A549 (cell line): ENCODE results near the gene COL3A1. TPM values are rescaled to one million over a fixed set of nuclear protein-coding genes. Genes with fewer than 3 reads are reported as not detected.

Experiments used
- ATAC-seq, 2 experiments: fragments of 200-7000 bp in 1 of 2; fragments of >200 bp in 1 of 2; cut with Nextera tagmentation in 1 of 2; cut with Tn5 transposase in 1 of 2; 3 replicates each; pipeline versions ENCODE4 v1.8.0 to v1.9.1; 2018 to 2020; ENCODE audit warnings: mild to moderate bottlenecking in 1 of 2, moderate library complexity in 1 of 2
- CTCF ChIA-PET: fragments of 300-600 bp; sonication (Branson Sonifier 250); formaldehyde crosslinking; extraction: SDS; loops from one replicate; lab custom pipeline; 2021; ENCODE audit warnings: antibody characterized with exemption, inconsistent platforms; lab: Yijun Ruan, JAX
- POLR2A ChIA-PET: fragments of 350-600 bp; formaldehyde crosslinking; extraction: SDS; loops from one replicate; lab custom pipeline; 2021; ENCODE audit warnings: antibody characterized with exemption, inconsistent platforms; lab: Yijun Ruan, JAX
- DNase-seq, 2 experiments: peaks; one replicate each; pipeline versions ENCODE4 v3.0.0 to v3.0.0-alpha.2; 2011 to 2016; ENCODE audit warnings: low read depth in 1 of 2, low spot score in 1 of 2
- FAIRE-seq: peaks from 2 replicates; lab custom pipeline; 2011; peaks lifted over from hg19 to GRCh38; lab: Jason Lieb, UNC
- H3K27ac ChIP-seq, 2 experiments: fragments of >200 bp; sonication (Bioruptor Twin); formaldehyde crosslinking; 3 replicates each; pipeline ENCODE4 v1.5.1; 2016 to 2017
- H3K4me1 ChIP-seq: fragments of >200 bp; sonication (Bioruptor Twin); formaldehyde crosslinking; 3 replicates; pipeline ENCODE4 v1.6.1; 2016
- H3K4me2 ChIP-seq: fragments of >200 bp; sonication (Bioruptor Twin); formaldehyde crosslinking; 3 replicates; pipeline ENCODE4 v1.6.1; 2016
- H3K4me3 ChIP-seq: fragments of >200 bp; sonication (Bioruptor Twin); formaldehyde crosslinking; 3 replicates; pipeline ENCODE4 v1.5.1; 2016
- H3K9me3 ChIP-seq: fragments of >200 bp; sonication (Bioruptor Twin); formaldehyde crosslinking; 3 replicates; pipeline ENCODE4 v1.6.1; 2016
- CBX2 ChIP-seq: fragments of 200-600 bp; sonication (generic); IDR thresholded peaks from 2 replicates; pipeline ENCODE4 v1.6.1; 2016; ENCODE audit warnings: low read depth, mild to moderate bottlenecking, borderline replicate concordance
- CBX8 ChIP-seq: fragments of 200-600 bp; sonication (generic); IDR thresholded peaks from 2 replicates; pipeline ENCODE4 v1.6.1; 2016
- CHD4 ChIP-seq: fragments of 200-600 bp; sonication (generic); IDR thresholded peaks from 2 replicates; pipeline ENCODE4 v1.6.1; 2016; ENCODE audit warnings: antibody characterized with exemption, mild to moderate bottlenecking, borderline replicate concordance
- EHF ChIP-seq: fragments of 250-450 bp; sonication (Bioruptor Pico); IDR thresholded peaks from 2 replicates; pipeline ENCODE4 v1.5.0; 2020; ENCODE audit warnings: mild to moderate bottlenecking
- EHMT2 ChIP-seq: fragments of 200-600 bp; sonication (generic); IDR thresholded peaks from 2 replicates; pipeline ENCODE4 v1.6.1; 2016; ENCODE audit warnings: antibody characterized with exemption, low read depth, mild to moderate bottlenecking, moderate library complexity
- ESRRA ChIP-seq: fragments of 150-350 bp; IDR thresholded peaks from 2 replicates; pipeline ENCODE4 v1.6.1; 2014; ENCODE audit warnings: mild to moderate bottlenecking, low read length, borderline replicate concordance
- FOSL2 ChIP-seq, 2 experiments: fragments of 450-650 bp in 1 of 2; fragments of >200 bp in 1 of 2; sonication (Bioruptor Twin) in 1 of 2; formaldehyde crosslinking; IDR thresholded peaks; 2 replicates each; pipeline versions ENCODE4 v1.5.0 to v1.6.1; 2016 to 2020; ENCODE audit warnings: mild to moderate bottlenecking in 1 of 2, moderate library complexity in 1 of 2
- FOXS1 ChIP-seq: fragments of 250-450 bp; sonication (Bioruptor Pico); IDR thresholded peaks from 2 replicates; pipeline ENCODE4 v1.5.0; 2020; ENCODE audit warnings: mild to moderate bottlenecking, moderate library complexity
- GATA3 ChIP-seq: IDR thresholded peaks from 2 replicates; pipeline ENCODE4 v1.6.1; 2012; ENCODE audit warnings: borderline replicate concordance
- HDAC2 ChIP-seq: fragments of 200-600 bp; sonication (generic); IDR thresholded peaks from 2 replicates; pipeline ENCODE4 v1.6.1; 2016
- HOXB13 ChIP-seq: fragments of 250-450 bp; sonication (Bioruptor Pico); IDR thresholded peaks from 2 replicates; pipeline ENCODE4 v1.5.0; 2020; ENCODE audit warnings: low read depth, mild to moderate bottlenecking, moderate library complexity
- JUN ChIP-seq, 2 experiments: fragments of >200 bp; sonication (Bioruptor Twin); formaldehyde crosslinking; IDR thresholded peaks; 2 replicates in 1 of 2; 3 replicates in 1 of 2; pipeline ENCODE4 v1.6.1; 2016 to 2017
- MAX ChIP-seq: IDR thresholded peaks from 2 replicates; pipeline ENCODE4 v1.6.1; 2012
- MYC ChIP-seq: IDR thresholded peaks from 2 replicates; pipeline ENCODE4 v1.6.1; 2012; ENCODE audit warnings: mild to moderate bottlenecking, inconsistent platforms, low read length, improper control_type of control experiment, borderline replicate concordance
- NFE2L2 ChIP-seq: fragments of 150-350 bp; conservative IDR thresholded peaks from 2 replicates; pipeline ENCODE4 v1.6.1; 2014; ENCODE audit warnings: low read length
- NR3C1 ChIP-seq: fragments of >200 bp; sonication (Bioruptor Twin); formaldehyde crosslinking; IDR thresholded peaks from 3 replicates; pipeline ENCODE4 v1.6.1; 2017
- PHF8 ChIP-seq: fragments of 200-600 bp; sonication (generic); IDR thresholded peaks from 2 replicates; pipeline ENCODE4 v1.6.1; 2016; ENCODE audit warnings: low read depth, mild to moderate bottlenecking, antibody characterized with exemption, moderate library complexity, borderline replicate concordance
- POLR2A ChIP-seq: IDR thresholded peaks from 2 replicates; pipeline ENCODE4 v1.6.1; 2012; ENCODE audit warnings: mild to moderate bottlenecking, low read length
- REST ChIP-seq: fragments of 200-600 bp; sonication (generic); IDR thresholded peaks from 2 replicates; pipeline ENCODE4 v1.6.1; 2016; ENCODE audit warnings: antibody characterized with exemption, mild to moderate bottlenecking, moderate library complexity
- TFCP2L1 ChIP-seq: fragments of 250-450 bp; sonication (Bioruptor Pico); IDR thresholded peaks from 2 replicates; pipeline ENCODE4 v1.5.0; 2021; ENCODE audit warnings: mild to moderate bottlenecking
- USF2 ChIP-seq: fragments of 450-650 bp; IDR thresholded peaks from 2 replicates; pipeline ENCODE4 v1.6.1; 2014; ENCODE audit warnings: antibody characterized with exemption
- ZNF302 ChIP-seq: fragments of 250-450 bp; sonication (Bioruptor Pico); IDR thresholded peaks from 2 replicates; pipeline ENCODE4 v1.9.0; 2021; ENCODE audit warnings: inconsistent platforms, mild to moderate bottlenecking, moderate library complexity
- WGBS: methylation state at CpG from one replicate; pipeline ENCODE4 v1.1.6; 2017; ENCODE audit errors: missing lambda C conversion rate; 5-methylcytosine and 5-hydroxymethylcytosine counted together
- polyA plus RNA-seq, 4 experiments: library from polyadenylated mRNA; depleted of rRNA in 3 of 4; stranded (reverse); fragments of >200 nt; fragmentation: RNase III in 1 of 4; extraction: RNeasy Plus Mini Kit Qiagen cat#74134 plus additional on column Dnase treatment in 1 of 4; gene quantifications; 2 replicates in 3 of 4; 3 replicates in 1 of 4; pipeline ENCODE4 v1.2.3, GENCODE V29; 2011 to 2017
- TF ChIP-seq, protein P1 (sequence below): fragments of >200 bp; sonication (Bioruptor Twin); formaldehyde crosslinking; IDR thresholded peaks from 3 replicates; pipeline ENCODE4 v1.5.1; 2016
- TF ChIP-seq, protein P2 (sequence below): fragments of 250-450 bp; sonication (Bioruptor Pico); IDR thresholded peaks from 2 replicates; pipeline ENCODE4 v1.5.0; 2020; ENCODE audit warnings: low read depth, mild to moderate bottlenecking, moderate library complexity
- TF ChIP-seq, protein P3 (sequence below): fragments of >200 bp; sonication (Bioruptor Twin); formaldehyde crosslinking; IDR thresholded peaks from 3 replicates; pipeline ENCODE4 v1.6.1; 2016

The COL3A1 gene
- polyA plus RNA-seq, 2 of the 4 experiments (the other 2 are of a cell fraction): 0.70 to 3.2 TPM

DNA sequence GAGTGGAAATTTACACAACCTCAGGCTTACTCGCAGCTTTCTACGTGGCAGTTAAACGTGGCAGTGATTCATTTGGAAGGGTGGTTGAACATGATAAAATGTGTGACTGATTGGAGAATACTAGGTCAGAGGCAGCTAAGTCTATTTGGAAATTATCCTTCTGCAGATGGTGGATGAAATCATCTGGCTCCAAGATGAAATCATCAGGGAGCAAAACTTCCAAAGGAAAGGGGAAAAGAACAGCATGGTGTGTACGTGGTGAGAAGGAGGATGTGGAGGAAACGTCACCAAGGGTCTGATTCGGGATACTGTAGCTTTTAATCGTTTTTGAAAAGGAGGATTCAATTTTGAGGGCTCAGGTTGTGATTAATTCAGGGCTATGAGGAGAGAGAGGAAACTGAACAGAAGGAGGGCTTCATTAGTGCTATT, 47.9 kb downstream of the COL3A1 start:
- POLR2A ChIA-PET: no interaction called here
- ATAC-seq: peak in 1 of 2 experiments; percentile 30; a peak in 1 of 6 replicates
- 62% methylated on average over 7 of the region's 7 CpGs for WGBS
- Histone ChIP-seq H3K4me1 (no peaks in the 10 kb centered on the region), H3K4me2 (no peak overlapping the region), H3K27ac (no peak overlapping the region), H3K4me3 (no peak overlapping the region), H3K9me3 (no peaks in the 10 kb centered on the region)
- no peak for DNase-seq
- CTCF ChIA-PET: no interaction called here
- no peak for FAIRE-seq
- TF ChIP-seq JUN (IDR thresholded peaks at IDR 0.05) (no peak), MAX (no peak), CHD4 (no peak), ESRRA (no peak), CBX8 (no peak), USF2 (no peak)

- H3K27ac ChIP-seq: no peak overlapping the region
- POLR2A ChIA-PET: no interaction called here
These were observed 48.3 kb downstream of the COL3A1 start for GRCh38 chr2:189022492-189022891.

More at GRCh38 chr2:189022492-189022891, 48.3 kb downstream of the COL3A1 start:
- DNase-seq: no peak
- Histone ChIP-seq H3K9me3 (no peaks in the 10 kb centered on the region), H3K4me3 (no peak overlapping the region), H3K4me1 (no peaks in the 10 kb centered on the region), H3K4me2 (no peak overlapping the region)
- 80% methylated on average over 3 of the region's 3 CpGs for WGBS
- FAIRE-seq: no peak
- CTCF ChIA-PET: no interaction called here
- TF ChIP-seq HOXB13 (CRISPR knock-in tag) (no peak), FOXS1 (CRISPR knock-in tag) (no peak), ZNF302 (no peak), GATA3 (no peak), CBX2 (no peak), POLR2A (no peak), NFE2L2 (no peak), MYC (no peak), NR3C1 (no peak), EHF (CRISPR knock-in tag) (no peak), FOSL2 (IDR thresholded peaks at IDR 0.05) (no peak), FOSL2 (CRISPR knock-in tag; IDR thresholded peaks at IDR 0.05) (no peak), HDAC2 (no peak), TFCP2L1 (CRISPR knock-in tag) (no peak), PHF8 (no peak), EHMT2 (no peak), REST (no peak)
- TF ChIP-seq, protein P1, sequence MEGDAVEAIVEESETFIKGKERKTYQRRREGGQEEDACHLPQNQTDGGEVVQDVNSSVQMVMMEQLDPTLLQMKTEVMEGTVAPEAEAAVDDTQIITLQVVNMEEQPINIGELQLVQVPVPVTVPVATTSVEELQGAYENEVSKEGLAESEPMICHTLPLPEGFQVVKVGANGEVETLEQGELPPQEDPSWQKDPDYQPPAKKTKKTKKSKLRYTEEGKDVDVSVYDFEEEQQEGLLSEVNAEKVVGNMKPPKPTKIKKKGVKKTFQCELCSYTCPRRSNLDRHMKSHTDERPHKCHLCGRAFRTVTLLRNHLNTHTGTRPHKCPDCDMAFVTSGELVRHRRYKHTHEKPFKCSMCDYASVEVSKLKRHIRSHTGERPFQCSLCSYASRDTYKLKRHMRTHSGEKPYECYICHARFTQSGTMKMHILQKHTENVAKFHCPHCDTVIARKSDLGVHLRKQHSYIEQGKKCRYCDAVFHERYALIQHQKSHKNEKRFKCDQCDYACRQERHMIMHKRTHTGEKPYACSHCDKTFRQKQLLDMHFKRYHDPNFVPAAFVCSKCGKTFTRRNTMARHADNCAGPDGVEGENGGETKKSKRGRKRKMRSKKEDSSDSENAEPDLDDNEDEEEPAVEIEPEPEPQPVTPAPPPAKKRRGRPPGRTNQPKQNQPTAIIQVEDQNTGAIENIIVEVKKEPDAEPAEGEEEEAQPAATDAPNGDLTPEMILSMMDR: no peak
- TF ChIP-seq, protein P2, sequence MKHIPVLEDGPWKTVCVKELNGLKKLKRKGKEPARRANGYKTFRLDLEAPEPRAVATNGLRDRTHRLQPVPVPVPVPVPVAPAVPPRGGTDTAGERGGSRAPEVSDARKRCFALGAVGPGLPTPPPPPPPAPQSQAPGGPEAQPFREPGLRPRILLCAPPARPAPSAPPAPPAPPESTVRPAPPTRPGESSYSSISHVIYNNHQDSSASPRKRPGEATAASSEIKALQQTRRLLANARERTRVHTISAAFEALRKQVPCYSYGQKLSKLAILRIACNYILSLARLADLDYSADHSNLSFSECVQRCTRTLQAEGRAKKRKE: no peak
- TF ChIP-seq, protein P3, sequence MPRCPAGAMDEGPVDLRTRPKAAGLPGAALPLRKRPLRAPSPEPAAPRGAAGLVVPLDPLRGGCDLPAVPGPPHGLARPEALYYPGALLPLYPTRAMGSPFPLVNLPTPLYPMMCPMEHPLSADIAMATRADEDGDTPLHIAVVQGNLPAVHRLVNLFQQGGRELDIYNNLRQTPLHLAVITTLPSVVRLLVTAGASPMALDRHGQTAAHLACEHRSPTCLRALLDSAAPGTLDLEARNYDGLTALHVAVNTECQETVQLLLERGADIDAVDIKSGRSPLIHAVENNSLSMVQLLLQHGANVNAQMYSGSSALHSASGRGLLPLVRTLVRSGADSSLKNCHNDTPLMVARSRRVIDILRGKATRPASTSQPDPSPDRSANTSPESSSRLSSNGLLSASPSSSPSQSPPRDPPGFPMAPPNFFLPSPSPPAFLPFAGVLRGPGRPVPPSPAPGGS: no peak
- ATAC-seq: no peak
